ENCODE data around the gene C22orf15. TPM values are rescaled to one million over a fixed set of nuclear protein-coding genes. Genes with fewer than 3 reads are reported as not detected.

C22orf15 gene
- total and polyA plus RNA-seq, 2 experiments from 2014 or later: 0.37 TPM; not detected in 1

- H3K4me3 ChIP-seq: no peak overlapping the region
- no peaks in the 10 kb centered on the region for H3K9me3 ChIP-seq (ENCODE audit: low read depth)
- no peak overlapping the region for H2AFZ ChIP-seq
- 38% methylated on average over 7 of the region's 7 CpGs for WGBS (ENCODE audit: low lambda C conversion rate, missing lambda C conversion rate)
- H3K36me3 ChIP-seq (replicated peaks; ENCODE audit: insufficient read depth, low read depth): no peaks in the 10 kb centered on the region
- DNase-seq (ENCODE audit: low spot score): peak; percentile 20
- H3K79me2 ChIP-seq: peaks cover 4% of the 10 kb centered on the region
- TF ChIP-seq CTCF (IDR thresholded peaks at IDR 0.05; ENCODE audit: poor library complexity): no peak
- TF ChIP-seq EZH2 (IDR thresholded peaks at IDR 0.05; ENCODE audit: borderline replicate concordance): no peak
- TF ChIP-seq EZH2phosphoT487 (IDR thresholded peaks at IDR 0.05; ENCODE audit: low read depth, severe bottlenecking, unreplicated experiment): no peak
- peak overlapping the region; percentile 97 for H3K4me2 ChIP-seq
- H3K4me1 ChIP-seq (ENCODE audit: insufficient read depth): peaks cover 33% of the 10 kb centered on the region
- H3K27me3 ChIP-seq: no peaks in the 10 kb centered on the region
- H3K9me2 ChIP-seq (replicated peaks; ENCODE audit: insufficient read depth): no peaks in the 10 kb centered on the region
- H4K20me1 ChIP-seq (ENCODE audit: insufficient read depth, poor library complexity, severe bottlenecking): no peaks in the 10 kb centered on the region
- H3K27ac ChIP-seq: peak overlapping the region; percentile 59
Observed at GRCh38 chr22:23773483-23774113, 10.8 kb downstream of the C22orf15 start.

- Histone ChIP-seq H3K9me2 (replicated peaks; ENCODE audit: insufficient read depth) (no peaks in the 10 kb centered on the region), H3K79me2 (peaks cover 4% of the 10 kb centered on the region), H3K36me3 (replicated peaks; ENCODE audit: insufficient read depth, low read depth) (no peaks in the 10 kb centered on the region), H3K27ac (no peak overlapping the region), H3K4me2 (peak overlapping the region; percentile 97), H3K27me3 (no peaks in the 10 kb centered on the region), H4K20me1 (ENCODE audit: insufficient read depth, poor library complexity, severe bottlenecking) (no peaks in the 10 kb centered on the region), H3K4me3 (no peak overlapping the region), H3K4me1 (ENCODE audit: insufficient read depth) (peaks cover 26% of the 10 kb centered on the region), H3K9me3 (ENCODE audit: low read depth) (no peaks in the 10 kb centered on the region), H2AFZ (no peak overlapping the region)
- TF ChIP-seq EZH2phosphoT487 (IDR thresholded peaks at IDR 0.05; ENCODE audit: low read depth, severe bottlenecking, unreplicated experiment): no peak
- no peak for TF ChIP-seq CTCF (IDR thresholded peaks at IDR 0.05; ENCODE audit: poor library complexity)
- no peak for TF ChIP-seq EZH2 (IDR thresholded peaks at IDR 0.05; ENCODE audit: borderline replicate concordance)
- 44% methylated on average over 12 of the region's 12 CpGs for WGBS (ENCODE audit: low lambda C conversion rate, missing lambda C conversion rate)
- peak; percentile 12 for DNase-seq (ENCODE audit: low spot score)
Observed at GRCh38 chr22:23774114-23774921, 11.5 kb downstream of the C22orf15 start.

GRCh38 chr22:23774922-23775436 lies 12.2 kb downstream of the C22orf15 start:
- Histone ChIP-seq H3K4me3 (no peak overlapping the region), H3K4me1 (ENCODE audit: insufficient read depth) (peaks cover 26% of the 10 kb centered on the region), H3K27me3 (no peaks in the 10 kb centered on the region), H3K9me3 (ENCODE audit: low read depth) (no peaks in the 10 kb centered on the region), H3K36me3 (replicated peaks; ENCODE audit: insufficient read depth, low read depth) (no peaks in the 10 kb centered on the region), H3K9me2 (replicated peaks; ENCODE audit: insufficient read depth) (no peaks in the 10 kb centered on the region), H3K27ac (no peak overlapping the region), H4K20me1 (ENCODE audit: insufficient read depth, poor library complexity, severe bottlenecking) (no peaks in the 10 kb centered on the region), H2AFZ (no peak overlapping the region), H3K79me2 (peaks cover 4% of the 10 kb centered on the region), H3K4me2 (peak overlapping the region; percentile 97)
- WGBS (ENCODE audit: low lambda C conversion rate, missing lambda C conversion rate): 86% methylated on average over 2 of the region's 2 CpGs
- no peak for TF ChIP-seq CTCF (IDR thresholded peaks at IDR 0.05; ENCODE audit: poor library complexity)
- no peak for TF ChIP-seq EZH2phosphoT487 (IDR thresholded peaks at IDR 0.05; ENCODE audit: low read depth, severe bottlenecking, unreplicated experiment)
- no peak for TF ChIP-seq EZH2 (IDR thresholded peaks at IDR 0.05; ENCODE audit: borderline replicate concordance)
- peak; percentile 51 for DNase-seq (ENCODE audit: low spot score)

All from hepatocyte (in vitro differentiated cells).